Astrocyte (in vitro differentiated cells and primary cell): ENCODE data around the gene ATXN1.

ENCODE experiments used
- CTCF ChIP-seq: IDR thresholded peaks from 2 replicates; pipeline ENCODE4 v1.5.1; 2011; ENCODE audit warnings: low read depth, mild to moderate bottlenecking, inconsistent platforms, low read length, moderate library complexity; ENCODE audit not compliant: insufficient read depth
- EZH2 ChIP-seq: IDR thresholded peaks from 2 replicates; pipeline ENCODE4 v1.6.1; 2012; ENCODE audit warnings: mild to moderate bottlenecking, low read length, inconsistent platforms; ENCODE audit not compliant: insufficient read depth

- TF ChIP-seq EZH2 (no peak), CTCF (no peak)
Observed at GRCh38 chr6:16647422-16647821, 113.8 kb downstream of the ATXN1 start.
